ENCODE results near the gene RASSF3.

DNA sequence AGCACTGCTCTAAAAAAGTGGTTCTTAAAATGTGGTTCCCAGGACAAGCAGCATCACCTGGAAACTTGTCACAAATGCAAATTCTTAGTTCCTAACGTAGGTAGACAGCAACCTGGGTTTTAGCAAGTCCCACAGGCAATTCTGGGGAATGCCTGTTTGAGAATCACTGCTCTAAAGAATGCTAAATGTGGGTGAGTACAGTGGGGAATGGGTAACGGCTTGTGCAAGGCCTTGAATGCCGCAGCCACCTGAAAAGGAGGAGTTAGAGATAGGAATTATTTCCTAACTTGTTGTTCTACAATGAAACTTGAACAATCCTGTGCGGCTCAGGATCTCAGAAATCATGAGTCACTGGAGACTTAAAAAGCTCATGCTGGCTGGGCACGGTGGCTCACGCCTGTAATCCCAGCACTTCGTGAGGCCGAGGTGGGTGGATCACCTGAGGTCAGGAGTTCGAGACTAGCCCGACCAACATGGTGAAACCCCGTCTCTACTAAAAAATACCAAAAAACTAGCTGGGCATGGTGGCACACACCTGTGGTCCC lies 114.0 kb downstream of the RASSF3 start:
- TF ChIP-seq, protein P1, sequence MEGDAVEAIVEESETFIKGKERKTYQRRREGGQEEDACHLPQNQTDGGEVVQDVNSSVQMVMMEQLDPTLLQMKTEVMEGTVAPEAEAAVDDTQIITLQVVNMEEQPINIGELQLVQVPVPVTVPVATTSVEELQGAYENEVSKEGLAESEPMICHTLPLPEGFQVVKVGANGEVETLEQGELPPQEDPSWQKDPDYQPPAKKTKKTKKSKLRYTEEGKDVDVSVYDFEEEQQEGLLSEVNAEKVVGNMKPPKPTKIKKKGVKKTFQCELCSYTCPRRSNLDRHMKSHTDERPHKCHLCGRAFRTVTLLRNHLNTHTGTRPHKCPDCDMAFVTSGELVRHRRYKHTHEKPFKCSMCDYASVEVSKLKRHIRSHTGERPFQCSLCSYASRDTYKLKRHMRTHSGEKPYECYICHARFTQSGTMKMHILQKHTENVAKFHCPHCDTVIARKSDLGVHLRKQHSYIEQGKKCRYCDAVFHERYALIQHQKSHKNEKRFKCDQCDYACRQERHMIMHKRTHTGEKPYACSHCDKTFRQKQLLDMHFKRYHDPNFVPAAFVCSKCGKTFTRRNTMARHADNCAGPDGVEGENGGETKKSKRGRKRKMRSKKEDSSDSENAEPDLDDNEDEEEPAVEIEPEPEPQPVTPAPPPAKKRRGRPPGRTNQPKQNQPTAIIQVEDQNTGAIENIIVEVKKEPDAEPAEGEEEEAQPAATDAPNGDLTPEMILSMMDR (IDR thresholded peaks at IDR 0.05), result no peak
- TF ChIP-seq POLR2AphosphoS5 (IDR thresholded peaks at IDR 0.05), result no peak

Measured in gastroesophageal sphincter (tissue), 3 donors.